Stomach (tissue), 4 donors: ENCODE measurements around the gene DRP2.

Source experiments
- POLR2A ChIP-seq, 4 donors: fragments of 450-650 bp; IDR thresholded peaks; one replicate each; pipeline ENCODE4 v1.6.1; 2016; ENCODE audit warnings: antibody characterized with exemption in 4 of 4, control low read depth in 2 of 4, mild to moderate bottlenecking in 1 of 4, moderate library complexity in 1 of 4
- POLR2AphosphoS5 ChIP-seq, 3 donors: sonication (generic); formaldehyde crosslinking; IDR thresholded peaks; one replicate each; pipeline ENCODE4 v1.6.1; 2016; ENCODE audit warnings: antibody characterized with exemption in 3 of 3

DNA sequence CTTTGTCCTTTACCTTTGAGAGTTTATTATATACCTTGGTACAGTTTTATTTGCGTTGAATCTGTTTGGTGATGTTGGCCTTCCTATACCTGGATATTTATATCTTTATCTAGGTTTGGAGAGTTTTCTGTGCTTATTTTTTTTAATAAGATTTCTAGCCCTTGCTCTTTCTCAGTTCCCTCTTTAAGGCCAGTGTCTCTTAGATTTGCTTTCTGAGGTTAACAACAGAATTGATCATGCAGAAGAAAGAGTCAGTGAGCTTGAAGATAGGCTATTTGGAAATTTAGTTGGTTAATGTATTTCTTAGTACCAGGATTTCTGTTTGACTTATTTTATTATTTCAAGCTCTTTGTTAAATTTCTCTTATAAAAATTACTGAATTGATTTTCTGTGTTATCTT lies 84.2 kb downstream of the DRP2 start:
- TF ChIP-seq POLR2AphosphoS5 (IDR thresholded peaks at IDR 0.05) (no peak), POLR2A (IDR thresholded peaks at IDR 0.05) (no peak)
